HEK293T (cell line): Measurements from ENCODE around the gene KCNJ15.

Experiments
- ARNT ChIP-seq: fragments of 450-650 bp; IDR thresholded peaks from 2 replicates; pipeline ENCODE4 v1.6.1; 2017; ENCODE audit warnings: mild to moderate bottlenecking
- BHLHE40 ChIP-seq: fragments of 450-650 bp; IDR thresholded peaks from 2 replicates; pipeline ENCODE4 v1.6.1; 2016; ENCODE audit warnings: mild to moderate bottlenecking, moderate library complexity, borderline replicate concordance
- FOXA1 ChIP-seq: fragments of 450-650 bp; IDR thresholded peaks from 2 replicates; pipeline ENCODE4 v1.6.1; 2016; ENCODE audit warnings: mild to moderate bottlenecking
- FOXM1 ChIP-seq: fragments of 450-650 bp; IDR thresholded peaks from 2 replicates; pipeline ENCODE4 v1.6.1; 2017; ENCODE audit warnings: mild to moderate bottlenecking, borderline replicate concordance
- HDGF ChIP-seq: fragments of 450-650 bp; IDR thresholded peaks from 2 replicates; pipeline ENCODE4 v1.6.1; 2017; ENCODE audit warnings: antibody characterized with exemption, borderline replicate concordance
- LEF1 ChIP-seq: fragments of 450-650 bp; IDR thresholded peaks from 2 replicates; pipeline ENCODE4 v1.6.1; 2017; ENCODE audit warnings: mild to moderate bottlenecking, borderline replicate concordance
- NFRKB ChIP-seq: fragments of 450-650 bp; IDR thresholded peaks from 2 replicates; pipeline ENCODE4 v1.6.1; 2016; ENCODE audit warnings: mild to moderate bottlenecking, moderate library complexity
- SP1 ChIP-seq: fragments of 450-650 bp; IDR thresholded peaks from 2 replicates; pipeline ENCODE4 v1.6.1; 2017
- SUZ12 ChIP-seq: fragments of 450-650 bp; IDR thresholded peaks from 2 replicates; pipeline ENCODE4 v1.6.1; 2016; ENCODE audit warnings: mild to moderate bottlenecking
- TARDBP ChIP-seq: fragments of 450-650 bp; IDR thresholded peaks from 2 replicates; pipeline ENCODE4 v1.6.1; 2016
- ZNF384 ChIP-seq: fragments of 450-650 bp; IDR thresholded peaks from 2 replicates; pipeline ENCODE4 v1.6.1; 2016
- TF ChIP-seq, protein P1 (sequence below): fragments of 450-650 bp; IDR thresholded peaks from 2 replicates; pipeline ENCODE4 v1.6.1; 2016

DNA sequence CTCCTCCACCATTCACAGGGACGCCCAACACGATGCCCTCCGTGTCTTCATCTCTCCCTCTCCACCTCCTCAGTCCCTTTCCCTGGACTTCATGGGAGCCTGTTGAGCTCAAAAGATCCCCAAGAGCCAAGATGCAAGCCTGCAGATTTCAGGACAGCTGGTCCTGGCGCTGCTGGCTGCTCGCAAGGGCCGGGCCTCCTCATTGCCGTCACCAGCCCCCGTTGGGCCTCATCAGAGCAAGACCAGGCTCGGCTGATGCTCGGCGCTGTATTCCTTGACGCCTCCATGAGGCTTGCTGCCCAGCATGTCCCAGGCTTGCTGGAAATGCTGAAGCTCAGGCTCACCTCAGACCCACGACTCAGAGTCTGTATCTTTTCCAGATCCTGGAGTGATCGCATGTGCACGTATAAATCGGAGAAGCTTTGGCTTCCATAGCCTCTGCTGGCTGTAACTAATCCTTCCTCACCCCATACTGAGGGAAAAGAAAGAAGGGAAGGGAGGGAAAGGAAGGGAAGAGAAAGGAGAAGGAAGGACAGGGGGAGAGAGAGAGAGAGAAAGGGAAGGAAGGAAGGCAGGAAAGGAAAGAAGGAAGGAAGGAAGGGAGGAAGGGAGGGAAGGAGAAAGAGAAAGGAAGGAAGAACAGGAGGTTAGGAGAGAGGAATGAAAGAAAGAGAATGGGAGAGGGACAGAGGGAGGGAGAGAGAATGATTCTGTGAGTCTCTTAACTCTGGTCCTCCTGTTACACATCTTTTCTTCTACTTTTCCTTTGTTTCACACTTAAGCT lies 94.6 kb downstream of the KCNJ15 start:
- no peak for TF ChIP-seq SP1
- TF ChIP-seq FOXM1 = no peak
- TF ChIP-seq, protein P1, sequence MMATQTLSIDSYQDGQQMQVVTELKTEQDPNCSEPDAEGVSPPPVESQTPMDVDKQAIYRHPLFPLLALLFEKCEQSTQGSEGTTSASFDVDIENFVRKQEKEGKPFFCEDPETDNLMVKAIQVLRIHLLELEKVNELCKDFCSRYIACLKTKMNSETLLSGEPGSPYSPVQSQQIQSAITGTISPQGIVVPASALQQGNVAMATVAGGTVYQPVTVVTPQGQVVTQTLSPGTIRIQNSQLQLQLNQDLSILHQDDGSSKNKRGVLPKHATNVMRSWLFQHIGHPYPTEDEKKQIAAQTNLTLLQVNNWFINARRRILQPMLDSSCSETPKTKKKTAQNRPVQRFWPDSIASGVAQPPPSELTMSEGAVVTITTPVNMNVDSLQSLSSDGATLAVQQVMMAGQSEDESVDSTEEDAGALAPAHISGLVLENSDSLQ = no peak
- TF ChIP-seq ARNT = no peak
- TF ChIP-seq NFRKB = no peak
- TF ChIP-seq TARDBP = no peak
- no peak for TF ChIP-seq LEF1
- no peak for TF ChIP-seq BHLHE40
- no peak for TF ChIP-seq SUZ12
- TF ChIP-seq HDGF = no peak
- TF ChIP-seq FOXA1 = no peak
- TF ChIP-seq ZNF384 = no peak
